Epidermal melanocyte (primary cell): ENCODE results near the gene CDC42BPG.

Experiments
- DNase-seq: peaks from one replicate; pipeline ENCODE4 v3.0.0; 2011; ENCODE audit warnings: low spot score; ENCODE audit not compliant: insufficient read length

Gene CDC42BPG

DNA sequence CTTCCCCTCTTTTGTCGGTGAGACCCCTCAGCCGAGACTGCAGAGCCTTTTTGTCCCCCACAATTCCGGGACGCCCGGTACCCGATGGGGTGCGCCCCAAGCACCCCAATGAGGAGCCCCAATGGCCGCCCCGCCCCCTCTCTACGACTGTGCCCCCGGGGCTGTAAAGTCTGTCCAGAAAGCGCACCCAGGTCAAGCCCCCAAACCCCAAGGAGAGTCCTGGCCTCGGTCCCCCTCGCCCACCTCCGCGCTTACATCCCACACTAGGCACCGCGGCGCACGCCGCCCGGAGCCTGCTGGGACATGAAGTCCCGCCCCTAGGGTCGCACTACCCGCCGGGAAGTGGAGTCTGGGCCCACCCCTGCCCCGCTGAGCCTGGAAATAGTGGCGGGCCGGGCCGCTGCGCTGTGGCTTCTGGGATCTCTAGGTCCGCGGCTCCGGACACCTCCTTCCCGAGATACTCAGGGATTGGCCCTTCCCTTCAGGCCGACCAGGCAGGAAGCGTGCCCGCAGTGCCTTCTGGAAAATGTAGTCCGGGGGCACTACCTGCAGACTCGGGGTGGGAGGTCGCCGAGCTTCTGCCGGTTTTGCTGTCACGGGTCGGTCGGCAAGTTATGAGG lies 34.1 kb downstream of the CDC42BPG start, which contains the start of gene MEN1:
Gene MEN1, minus strand, starts transcription at position 281 of the 620 bp plus-strand sequence. CDS start 442 bp downstream, outside the sequence.
- peak; percentile 100 for DNase-seq

DNA sequence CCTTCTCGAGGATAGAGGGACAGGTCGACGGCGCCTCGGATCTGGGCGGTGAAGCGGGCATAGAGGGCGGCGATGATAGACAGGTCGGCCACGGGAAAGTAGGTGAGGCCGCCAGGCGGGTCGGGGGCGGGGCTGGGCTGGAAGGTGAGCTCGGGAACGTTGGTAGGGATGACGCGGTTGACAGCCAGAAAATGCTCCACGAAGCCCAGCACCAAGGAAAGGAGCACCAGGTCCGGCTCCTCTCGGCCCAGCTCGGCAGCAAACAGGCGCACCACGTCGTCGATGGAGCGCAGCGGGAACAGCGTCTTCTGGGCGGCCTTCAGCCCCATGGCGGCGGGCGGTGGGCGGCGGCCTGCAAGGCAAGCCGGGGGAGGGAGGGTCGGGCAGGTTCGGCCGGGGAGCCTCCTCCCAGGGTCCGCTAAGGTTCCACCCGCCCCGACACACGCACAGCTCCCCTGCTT lies 34.6 kb downstream of the CDC42BPG start:
- DNase-seq: no peak

DNA sequence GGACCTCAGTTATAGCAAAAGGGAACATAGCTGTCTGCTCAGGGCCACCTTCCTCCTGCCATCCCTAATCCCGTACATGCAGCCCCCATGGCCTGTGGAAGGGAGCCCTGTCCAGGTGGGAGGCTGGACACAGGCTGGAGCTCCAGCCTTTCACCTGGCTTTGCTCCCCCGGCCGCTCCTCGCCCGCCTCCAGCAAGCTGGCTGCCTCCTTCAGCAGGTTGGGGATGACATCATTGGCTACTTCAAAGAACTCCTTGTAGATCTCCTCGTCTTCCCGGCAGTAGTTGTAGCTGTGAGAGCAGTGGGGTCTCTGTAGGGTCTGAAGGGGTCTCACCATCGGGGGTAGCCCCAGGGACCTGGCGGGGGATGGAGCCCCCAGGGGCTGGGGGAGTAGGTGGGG lies 39.0 kb downstream of the CDC42BPG start:
- no peak for DNase-seq

DNA sequence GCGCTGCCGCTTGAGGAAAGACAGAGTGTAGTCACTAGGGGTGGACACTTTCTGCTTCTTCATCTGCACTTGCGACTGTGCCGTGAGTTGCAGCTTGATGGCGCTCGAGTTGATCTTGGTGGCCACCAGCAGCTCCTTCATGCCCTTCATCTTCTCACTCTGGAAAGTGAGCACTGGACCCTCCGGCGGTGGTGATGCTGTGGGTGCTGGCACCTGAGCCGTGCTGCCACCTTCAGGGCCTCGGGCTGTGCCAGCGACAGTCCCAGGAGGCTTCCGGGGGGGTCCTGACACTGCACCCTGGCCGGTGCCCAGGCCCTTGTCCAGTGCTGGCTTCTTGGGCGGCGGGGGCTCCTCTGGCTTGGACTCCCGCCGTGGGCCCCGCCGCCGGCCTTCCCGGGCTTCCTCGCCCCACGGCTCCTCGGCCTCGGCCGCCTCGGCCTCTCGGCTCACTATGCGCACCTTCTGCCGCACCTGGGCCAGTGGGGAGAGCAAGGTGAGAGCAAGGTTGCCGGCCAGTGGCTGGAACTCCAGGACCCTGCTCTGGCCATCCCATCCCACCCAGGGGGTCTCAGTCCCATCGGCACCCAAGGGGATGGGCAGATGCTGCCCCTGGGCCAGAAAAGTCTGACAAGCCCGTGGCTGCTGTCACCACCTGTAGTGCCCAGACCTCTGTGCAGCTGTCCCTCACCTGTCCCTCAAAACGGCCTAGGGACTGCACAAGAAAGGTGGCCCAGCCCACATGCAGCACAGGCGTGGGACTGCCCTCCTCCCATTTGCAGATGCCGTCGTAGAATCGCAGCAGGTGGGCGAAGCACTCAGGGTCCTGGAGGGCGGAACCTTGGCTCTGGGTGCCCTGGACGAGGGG lies 39.9 kb downstream of the CDC42BPG start:
- no peak for DNase-seq

DNA sequence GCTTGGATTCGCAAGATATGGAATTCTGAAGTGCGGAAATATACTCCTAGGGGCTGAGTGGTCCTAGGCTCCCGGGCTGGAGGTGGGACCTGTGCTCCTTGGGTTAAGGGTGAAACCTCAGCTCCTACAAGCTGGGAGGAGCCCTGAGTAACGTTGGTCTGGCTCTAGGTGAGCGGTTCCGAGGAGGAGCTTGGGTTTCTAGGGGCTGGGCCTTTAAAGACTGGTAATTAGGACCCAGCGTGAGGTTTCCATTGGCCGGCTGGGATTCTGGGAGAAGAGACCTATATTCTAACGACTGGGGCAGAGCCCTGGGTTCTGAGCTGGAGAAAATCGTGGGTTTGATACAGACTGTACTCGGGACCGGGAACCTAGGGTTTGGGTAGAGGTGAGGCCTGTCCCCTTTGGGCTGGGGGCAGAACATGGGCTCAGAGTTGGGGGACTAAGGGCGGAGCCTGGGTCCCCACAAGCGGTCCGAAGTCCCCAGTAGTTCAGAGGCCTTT lies 40.6 kb downstream of the CDC42BPG start:
- DNase-seq: no peak

DNA sequence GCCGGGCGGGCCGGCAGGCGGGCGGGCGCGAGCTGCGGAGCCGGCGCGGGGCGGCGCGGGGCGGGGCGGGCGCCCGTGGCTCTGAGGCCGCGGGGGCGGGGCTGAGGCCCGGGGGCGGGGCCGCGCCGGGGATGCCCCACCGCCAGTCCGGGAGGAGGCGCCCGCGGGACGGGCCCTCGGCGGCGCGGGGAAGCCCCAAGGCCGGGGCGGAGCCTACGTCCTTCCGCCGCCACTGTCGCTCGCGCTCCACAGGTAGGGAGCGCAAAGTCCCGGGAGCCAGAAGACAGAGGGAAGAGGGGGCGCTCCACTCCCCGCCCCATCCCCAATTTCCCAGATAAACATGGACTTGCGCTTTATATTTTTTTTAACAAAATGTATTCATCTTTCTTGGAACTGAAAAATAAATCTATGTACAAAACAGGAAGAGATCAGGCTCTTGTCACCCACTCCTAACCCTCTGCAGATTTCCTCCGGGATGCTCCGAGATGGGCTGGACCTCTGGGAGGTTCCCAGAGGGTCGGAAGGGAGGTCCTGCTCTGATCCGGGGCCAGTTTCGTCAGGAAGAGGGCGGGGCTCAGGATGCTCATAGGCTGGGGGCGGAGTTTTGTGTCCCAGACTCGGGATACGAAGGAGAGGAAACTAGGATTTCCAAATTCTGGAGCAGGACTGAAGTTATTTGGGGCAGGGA lies 41.2 kb downstream of the CDC42BPG start, which contains the start of gene MAP4K2:
Gene MAP4K2, minus strand, starts transcription at position 57 of the 688 bp plus-strand sequence. CDS start 65 bp downstream, outside the sequence.
- peak; percentile 97 for DNase-seq

DNA sequence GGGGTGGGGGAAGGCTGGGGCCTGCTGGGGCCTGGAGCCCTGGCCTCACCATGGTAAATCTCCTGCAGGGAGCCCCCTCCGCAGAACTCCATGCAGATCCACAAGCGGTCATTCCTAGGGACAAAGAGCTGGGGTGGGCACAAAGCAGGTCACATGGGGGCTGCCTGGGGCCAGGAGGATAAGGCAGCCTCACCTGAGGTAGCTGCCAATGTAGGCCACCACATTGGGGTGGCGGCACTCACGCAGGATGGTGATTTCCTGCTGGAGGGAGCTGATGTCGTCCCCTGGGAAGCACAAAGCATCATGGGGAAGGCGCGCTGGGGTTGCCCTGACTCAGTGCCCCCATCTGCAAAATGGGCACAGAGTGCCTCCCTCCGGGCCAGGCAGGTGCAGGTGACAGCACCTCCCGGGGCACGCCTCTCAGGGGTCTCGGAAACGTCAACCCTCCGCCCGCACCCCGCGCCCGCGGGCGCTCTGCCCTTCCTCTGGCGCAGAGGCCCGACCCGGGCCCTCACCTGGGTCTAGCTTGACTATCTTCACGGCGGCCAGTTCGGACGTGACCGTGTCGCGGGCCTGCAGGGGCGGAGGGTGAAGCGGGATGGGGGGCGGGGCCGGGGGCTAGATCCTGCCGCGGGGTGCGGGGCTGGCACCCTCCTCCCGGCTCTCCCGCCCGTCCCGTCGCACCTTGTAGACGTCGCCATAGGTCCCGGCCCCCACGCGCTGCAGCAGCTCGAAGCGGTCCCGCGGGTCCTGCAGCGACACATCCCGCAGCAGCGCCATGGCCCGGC lies 41.9 kb downstream of the CDC42BPG start:
- DNase-seq: no peak

DNA sequence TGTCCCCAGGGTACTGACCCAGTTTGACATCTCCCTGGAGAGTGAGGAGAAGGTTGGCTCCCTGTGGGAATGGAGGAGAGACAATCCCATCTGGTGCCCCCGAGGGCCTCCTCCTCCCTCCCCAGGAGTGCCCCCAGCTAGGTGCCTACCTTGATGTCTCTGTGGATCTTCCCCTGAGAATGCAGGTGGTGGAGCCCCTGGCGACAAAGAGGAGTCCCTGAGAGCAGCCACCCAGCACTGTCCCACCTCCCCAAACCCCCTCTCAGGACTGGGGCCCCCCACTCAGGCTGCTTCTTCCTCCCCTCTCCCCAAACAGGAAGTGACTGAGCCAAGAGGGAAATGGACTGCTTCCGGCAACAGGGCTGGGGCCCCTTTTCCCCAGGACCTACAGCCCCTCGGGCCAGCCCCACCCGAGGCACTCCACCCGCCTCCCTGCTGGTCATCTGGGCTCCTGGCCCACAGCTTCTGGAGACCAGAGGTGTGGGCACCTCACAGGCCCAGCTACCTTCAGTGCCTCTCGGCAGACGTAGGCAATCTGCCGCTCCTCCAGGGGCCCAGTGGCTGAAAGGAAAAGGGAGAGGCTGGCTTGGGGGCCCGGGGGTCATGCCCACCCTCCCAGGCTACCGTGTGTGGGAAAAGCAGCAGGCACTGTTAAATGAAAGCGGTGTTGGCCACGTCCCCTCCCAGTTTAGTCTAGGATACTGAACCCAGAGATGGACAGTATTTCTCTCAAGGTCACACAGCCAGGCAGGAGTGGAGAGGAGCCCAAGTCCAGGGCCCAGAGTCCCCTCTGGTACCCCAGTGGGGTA lies 42.7 kb downstream of the CDC42BPG start:
- DNase-seq: no peak

DNA sequence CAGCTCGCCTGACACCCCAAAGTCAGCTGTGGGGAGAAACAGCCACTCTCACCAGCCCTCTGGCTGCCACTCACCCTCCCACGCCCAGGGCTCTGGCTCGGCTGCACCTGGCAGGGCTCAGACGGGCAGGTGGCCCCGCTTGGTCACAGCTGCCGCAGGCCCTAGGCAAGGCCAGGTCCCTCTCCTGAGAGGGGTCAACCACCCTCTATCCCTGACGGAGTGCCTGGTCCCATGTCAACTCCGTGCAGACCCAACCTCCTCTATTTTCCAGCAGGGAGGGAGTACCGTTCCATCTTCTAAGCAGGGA lies 43.3 kb downstream of the CDC42BPG start:
- DNase-seq: no peak

DNA sequence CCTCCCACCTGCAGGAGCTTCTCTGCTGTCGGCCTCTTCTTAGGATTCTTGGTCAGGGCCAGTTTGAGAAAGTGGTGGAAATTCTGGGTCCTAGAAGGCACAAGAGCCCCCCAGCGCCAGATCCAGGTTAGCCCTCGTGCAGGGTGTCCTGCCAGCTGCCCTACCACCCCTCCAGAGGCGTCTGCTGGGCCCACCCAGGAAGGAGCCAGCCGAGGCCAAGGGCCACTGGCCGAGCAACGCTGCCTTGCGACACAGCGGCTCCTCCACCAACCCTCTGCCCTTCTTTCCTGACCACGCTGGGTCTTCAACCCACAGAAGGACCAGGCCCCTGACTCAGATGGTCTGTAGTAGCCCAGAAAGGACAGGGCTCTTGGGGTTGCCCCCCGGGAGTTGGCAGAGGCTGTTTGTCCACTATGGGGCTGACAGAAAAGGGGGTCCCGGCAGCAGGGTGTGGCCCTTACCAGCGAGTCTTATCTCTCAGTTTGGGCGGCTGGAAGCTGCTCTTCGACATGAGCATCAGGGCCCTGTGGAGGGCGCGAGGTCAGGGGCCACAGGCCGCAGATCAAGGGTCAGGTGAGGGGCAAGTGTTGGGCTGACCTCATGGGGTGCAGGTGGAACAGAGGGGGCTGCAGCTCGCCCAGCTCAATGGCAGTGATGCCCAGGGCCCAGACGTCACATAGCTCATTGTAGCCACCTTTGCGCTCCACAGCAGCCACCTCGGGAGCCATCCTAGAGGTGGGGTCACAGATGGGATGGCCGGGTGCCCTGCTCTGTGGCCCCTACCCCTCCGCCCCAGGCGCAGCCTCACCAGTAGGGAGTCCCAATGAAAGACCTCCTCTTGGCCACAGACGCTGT lies 43.9 kb downstream of the CDC42BPG start:
- no peak for DNase-seq

DNA sequence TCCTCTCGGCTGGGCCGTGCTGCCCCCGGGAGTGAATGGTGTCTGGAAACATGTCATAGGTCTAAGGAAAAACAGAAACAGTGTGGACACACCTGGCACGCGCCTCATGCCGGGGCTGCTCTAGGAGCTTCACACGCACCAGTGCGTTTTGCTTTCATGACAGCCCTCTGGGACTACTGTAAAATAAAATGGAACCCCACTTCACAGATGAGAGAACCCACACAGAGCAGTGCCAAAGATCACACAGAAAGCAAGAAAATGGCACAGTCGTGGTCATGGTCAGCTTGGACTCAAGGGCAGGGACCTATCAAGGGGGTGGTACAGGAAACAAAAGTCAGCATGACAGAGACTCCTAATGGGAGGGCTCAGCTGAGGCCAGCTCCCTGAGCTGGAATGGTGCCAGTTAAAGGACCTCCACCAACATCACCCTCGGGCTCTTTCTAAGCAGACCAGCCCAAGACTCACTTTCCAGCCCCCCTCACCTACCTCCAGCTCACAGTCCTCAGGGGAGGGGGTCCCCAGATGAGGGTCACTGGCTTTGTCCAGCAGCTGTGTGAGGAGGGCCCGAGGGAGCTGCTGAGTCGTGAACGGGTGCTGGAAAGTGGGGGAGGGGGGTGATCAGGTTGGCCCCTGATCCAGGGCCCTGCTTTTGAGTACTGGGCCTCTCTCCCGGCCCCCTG lies 44.7 kb downstream of the CDC42BPG start:
- no peak for DNase-seq

DNA sequence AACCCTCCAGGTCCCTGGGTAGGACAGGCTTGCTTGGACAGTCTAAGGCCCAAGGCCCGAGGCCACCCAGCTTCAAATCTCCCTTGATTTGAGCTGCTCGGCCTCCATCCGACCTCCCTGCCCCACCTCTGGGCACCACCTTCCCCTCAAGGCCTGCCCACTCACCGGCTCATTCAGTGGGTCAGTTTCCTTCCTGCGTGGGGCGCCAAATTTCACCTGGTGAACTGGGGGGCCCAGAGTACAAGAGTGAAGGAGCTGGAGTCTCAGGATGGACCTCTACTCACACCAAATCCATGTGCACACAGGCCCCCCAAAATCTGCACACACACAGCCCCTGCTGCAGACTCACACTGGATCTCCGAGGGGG lies 45.2 kb downstream of the CDC42BPG start:
- no peak for DNase-seq

DNA sequence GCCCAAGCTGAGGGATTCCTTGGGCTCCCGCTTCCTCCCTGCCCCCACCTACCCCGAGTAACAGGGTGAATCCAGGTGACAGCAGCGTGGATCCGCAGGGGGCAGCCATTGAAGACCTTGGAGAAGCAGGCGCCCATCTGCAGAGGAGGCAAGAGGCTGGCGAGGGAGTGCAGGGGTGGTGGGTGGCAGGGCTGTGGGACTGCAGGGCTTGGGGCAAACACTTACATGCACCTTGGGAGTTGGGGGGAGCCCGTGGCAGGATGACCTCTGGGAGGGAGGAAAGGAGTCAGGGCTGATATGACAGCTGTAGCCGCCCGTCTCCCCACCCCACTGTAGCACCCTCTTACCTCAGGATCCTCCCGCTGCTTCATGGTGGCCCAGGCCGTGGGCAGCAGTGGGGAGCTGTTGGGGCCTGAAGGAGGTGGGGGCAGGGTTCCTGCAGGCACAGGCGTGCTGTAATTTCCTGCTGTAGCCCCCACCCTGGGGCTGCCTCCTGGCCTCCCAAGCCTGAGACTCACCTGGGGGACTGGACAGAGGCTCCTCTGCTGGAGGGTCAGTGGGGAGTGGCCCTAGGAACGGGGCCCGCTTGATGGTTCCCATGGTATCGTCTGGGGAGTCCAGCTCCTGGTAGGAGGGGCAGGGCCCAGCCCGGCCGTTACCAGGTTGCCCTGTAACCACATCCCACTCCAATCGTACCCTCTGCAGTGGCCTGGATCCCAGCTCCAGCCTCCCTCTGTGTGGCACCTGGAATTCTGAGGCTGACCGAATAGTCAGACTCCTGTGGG lies 47.5 kb downstream of the CDC42BPG start:
- DNase-seq: no peak

DNA sequence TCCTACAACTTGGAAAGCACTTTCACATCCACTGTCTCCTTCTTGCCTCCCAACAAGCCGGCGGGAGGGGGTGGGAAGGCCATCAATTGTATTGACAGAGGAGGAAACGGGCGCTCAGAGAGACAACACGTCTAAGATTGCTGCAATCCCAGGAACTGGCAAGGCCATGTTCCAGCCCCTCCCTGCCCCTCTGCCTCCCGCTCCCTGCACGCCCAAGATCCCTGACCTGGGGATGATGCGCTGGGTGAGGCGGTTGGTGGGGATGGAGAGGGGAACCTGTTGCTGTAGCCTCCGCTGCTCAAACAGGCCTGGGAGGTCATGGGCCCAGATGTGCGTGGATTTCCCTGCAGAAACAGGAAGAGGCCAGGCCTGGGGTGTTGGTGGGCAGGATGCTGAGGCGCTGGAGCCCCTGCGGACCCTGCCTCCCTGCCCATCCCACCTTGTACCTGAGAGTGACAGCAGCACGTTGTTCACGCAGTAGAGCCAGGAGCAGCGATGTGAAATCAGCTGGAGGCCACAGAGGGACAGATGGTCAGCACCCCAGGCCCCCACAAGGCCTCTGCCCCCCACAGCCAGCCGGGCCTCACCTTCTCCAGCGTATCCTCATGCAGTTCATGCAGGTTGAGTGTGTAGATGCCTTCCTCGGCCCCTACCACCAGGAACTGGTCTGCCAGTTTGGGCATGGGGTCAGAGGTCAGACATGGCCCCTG lies 48.3 kb downstream of the CDC42BPG start:
- DNase-seq: no peak

DNA sequence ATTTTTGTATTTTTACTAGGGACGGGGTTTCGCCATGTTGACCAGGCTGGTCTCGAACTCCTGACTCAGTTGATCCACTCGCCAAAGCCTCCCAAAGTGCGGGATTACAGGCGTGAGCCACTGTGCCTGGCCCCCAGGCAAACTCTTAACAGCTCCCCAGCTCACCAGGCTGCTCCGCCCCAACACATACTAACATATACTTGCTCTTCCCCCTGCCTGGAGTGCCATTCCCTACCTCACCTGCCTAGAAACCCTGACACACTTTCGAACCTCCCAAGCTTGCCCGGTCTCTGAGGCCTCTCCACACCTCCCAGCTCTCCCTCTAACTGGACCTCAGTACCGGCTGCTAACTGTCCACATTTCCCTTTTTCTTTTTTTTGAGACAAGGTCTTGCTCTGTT lies 49.9 kb downstream of the CDC42BPG start:
- no peak for DNase-seq

DNA sequence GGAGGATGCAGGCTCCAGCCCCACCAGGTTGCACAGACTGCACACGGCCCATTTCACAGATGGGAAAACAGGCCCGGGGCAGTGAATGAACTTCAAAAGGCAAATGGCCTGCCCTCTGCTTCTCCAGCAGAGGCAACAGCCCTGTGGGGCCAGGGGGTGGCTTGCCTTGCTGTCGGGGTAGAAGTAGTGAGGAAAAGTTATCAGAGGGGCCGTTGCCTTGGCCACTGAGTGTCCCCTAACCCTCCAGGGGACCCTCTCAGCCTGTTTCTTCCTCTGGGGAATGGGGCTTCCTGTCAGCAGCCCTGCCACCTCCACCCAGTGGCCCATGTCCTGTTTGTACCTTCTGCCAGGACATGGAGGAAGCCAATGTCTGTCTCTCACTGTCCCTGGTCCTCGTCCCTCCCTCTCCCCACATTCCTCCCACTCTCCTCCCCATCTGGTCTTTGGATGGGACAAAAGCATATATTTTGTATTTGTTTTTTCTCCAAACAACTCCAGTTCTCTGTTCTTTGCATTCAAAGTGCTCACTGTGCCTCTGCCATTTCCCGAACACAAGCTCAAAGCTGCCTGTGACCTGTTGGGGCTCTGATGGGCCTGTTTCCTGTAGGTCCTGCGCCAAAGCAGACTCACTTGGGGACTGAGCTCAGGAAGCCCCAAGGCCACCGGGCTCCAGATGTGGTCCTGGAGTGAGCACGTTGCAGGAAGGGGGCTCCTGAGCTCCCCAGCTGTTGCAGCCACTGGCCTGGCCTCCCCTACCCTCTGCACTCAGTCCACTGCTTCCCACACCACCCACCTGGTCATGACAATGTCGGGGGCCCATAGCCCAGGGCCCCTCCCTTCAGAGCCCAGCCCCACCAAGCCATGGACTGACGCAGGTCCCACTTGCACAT lies 50.9 kb downstream of the CDC42BPG start:
- DNase-seq: no peak
